RWPE2 (cell line): ENCODE data around the gene OR6N2.

Experiments used
- ATAC-seq: fragments of 200-7000 bp; cut with Tn5 transposase; 3 replicates; pipeline ENCODE4 v1.9.1; 2021; ENCODE audit warnings: low read depth
- DNase-seq: peaks from one replicate; pipeline ENCODE4 v3.0.0-alpha.2; 2020; ENCODE audit warnings: low spot score
- H3K27ac ChIP-seq: fragments of 450-650 bp; 2 replicates; pipeline ENCODE4 v1.5.1; 2017; ENCODE audit warnings: mild to moderate bottlenecking; ENCODE audit not compliant: poor library complexity, severe bottlenecking
- H3K27me3 ChIP-seq: fragments of 250-450 bp; sonication (Bioruptor Pico); 2 replicates; pipeline ENCODE4 v1.5.1; 2021; ENCODE audit warnings: mild to moderate bottlenecking, moderate library complexity; ENCODE audit not compliant: insufficient read depth, poor library complexity, severe bottlenecking
- H3K36me3 ChIP-seq: fragments of 250-450 bp; sonication (Bioruptor Pico); 2 replicates; pipeline ENCODE4 v1.5.1; 2020; ENCODE audit warnings: low read depth, mild to moderate bottlenecking, moderate library complexity
- H3K4me1 ChIP-seq: fragments of 250-450 bp; sonication (Bioruptor Pico); 2 replicates; pipeline ENCODE4 v1.5.1; 2021; ENCODE audit warnings: mild to moderate bottlenecking, moderate library complexity; ENCODE audit not compliant: insufficient read depth, poor library complexity, severe bottlenecking
- H3K4me3 ChIP-seq: fragments of 250-450 bp; sonication (Bioruptor Pico); 2 replicates; pipeline ENCODE4 v1.5.1; 2021; ENCODE audit warnings: mild to moderate bottlenecking, moderate library complexity; ENCODE audit not compliant: severe bottlenecking
- H3K9me3 ChIP-seq: fragments of 250-450 bp; sonication (Bioruptor Pico); 2 replicates; pipeline ENCODE4 v1.5.1; 2021; ENCODE audit warnings: mild to moderate bottlenecking, moderate library complexity; ENCODE audit not compliant: severe bottlenecking
- CTCF ChIP-seq: fragments of 450-650 bp; IDR thresholded peaks from one replicate; pipeline ENCODE4 v1.5.1; 2017; ENCODE audit warnings: mild to moderate bottlenecking, moderate library complexity; ENCODE audit not compliant: poor library complexity, severe bottlenecking

Gene OR6N2

DNA sequence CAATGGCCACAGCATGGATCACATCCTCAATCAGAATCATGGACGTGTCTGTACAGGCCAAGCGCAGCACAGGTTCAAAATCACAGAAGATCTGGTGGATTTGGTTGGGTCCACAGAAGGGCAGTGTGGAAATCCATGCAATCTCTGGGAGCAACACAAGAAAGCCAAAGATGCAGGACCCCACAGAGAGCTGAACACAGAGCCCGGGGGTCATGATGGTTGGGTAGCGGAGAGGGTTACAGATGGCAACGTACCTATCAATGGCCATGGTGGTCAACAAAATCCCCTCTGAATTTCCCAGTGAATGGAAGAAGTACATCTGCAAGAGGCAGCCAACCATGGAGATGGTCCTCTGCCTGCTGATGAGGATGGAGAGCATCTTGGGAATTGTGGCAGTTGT lies 56.6 kb downstream of the OR6N2 start:
- Histone ChIP-seq H3K9me3 (no peaks in the 10 kb centered on the region), H3K4me1 (no peaks in the 10 kb centered on the region), H3K27me3 (peaks cover 38% of the 10 kb centered on the region), H3K36me3 (no peaks in the 10 kb centered on the region), H3K27ac (no peak overlapping the region), H3K4me3 (no peak overlapping the region)
- DNase-seq (no peak), ATAC-seq (no peak)
- TF ChIP-seq CTCF = no peak
